Measurements from ENCODE around the gene AQP1.

DNA sequence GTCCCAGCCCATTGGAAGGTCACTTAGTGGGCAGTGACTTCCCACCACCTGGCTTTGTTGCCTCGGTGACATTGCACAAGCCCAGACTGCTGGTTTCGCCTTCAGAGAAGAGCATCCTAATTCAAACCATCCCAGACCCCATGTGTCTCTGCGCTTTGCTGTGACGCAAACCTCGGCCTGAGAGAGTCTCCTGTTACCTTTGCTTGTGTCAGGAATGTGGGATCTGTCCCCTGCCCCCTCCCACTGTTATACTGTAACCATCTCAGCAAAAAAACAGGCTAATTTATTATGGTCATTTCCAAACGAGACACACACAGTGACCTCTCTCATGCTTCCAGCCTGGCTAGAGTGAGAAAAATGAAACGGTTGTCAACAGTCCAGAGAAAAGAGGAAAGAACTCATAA is 25.0 kb upstream of the AQP1 start:
- TF ChIP-seq POLR2A (IDR thresholded peaks at IDR 0.05; ENCODE audit: low read depth, low read length) (no peak), POLR2AphosphoS5 (IDR thresholded peaks at IDR 0.05; ENCODE audit: low read depth, low read length) (no peak)

All from GM12892 (cell line).